ENCODE results near the gene ATP6V0B. TPM values are rescaled to one million over a fixed set of nuclear protein-coding genes. Genes with fewer than 3 reads are reported as not detected.
A peak's percentile ranks its signal among the peaks of the same experiment; 100 is the strongest.

Gene ATP6V0B
- total and polyA plus RNA-seq, 2 of the 8 experiments (the other 6 are each of a cell fraction or from before 2014, with no cell fraction given) = 105 to 308 TPM

DNA sequence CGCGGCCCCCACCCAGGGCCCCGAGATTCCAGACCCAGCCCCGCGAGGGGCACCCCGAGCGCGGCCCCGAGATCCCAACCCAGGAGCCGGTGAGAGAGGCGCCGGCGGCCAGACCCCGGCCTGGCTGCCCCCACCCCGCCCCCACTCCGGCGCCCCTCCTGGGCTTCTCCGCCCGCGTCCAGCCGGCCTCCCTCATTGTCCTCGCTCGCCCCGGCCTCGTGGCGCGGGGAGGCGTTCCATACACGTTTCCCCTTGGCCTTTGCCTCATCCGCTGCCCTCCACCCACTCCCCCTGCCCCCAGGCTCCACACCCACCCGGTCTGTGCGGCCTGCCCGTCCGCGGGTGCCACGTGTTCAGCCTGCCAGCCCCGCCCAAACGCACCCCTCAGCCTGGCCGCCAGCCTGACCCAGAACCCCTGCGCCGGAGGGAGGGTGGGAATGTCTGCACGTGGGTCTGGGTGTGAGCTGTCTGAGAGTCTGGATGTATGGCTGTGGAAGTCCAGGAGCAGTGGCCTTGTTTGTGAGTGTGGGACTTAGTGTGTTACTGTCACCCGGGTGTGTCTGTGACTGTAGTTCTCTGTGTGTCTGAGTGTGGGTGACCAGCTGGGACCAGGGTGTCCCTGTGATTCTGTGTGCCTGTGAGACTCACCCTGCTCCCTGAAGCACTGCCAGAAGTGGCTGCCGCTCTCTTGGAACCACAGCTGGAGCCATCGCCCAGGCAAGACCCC is 4.9 kb downstream of the ATP6V0B start:
- FAIRE-seq = no peak
- CTCF ChIA-PET (ENCODE audit: partially characterized antibody) = interaction anchor here (0.8 to 1.1 kb wide), 4 partner anchors 9 to 216 kb away, joined by 3 to 5 read pairs (median 3); no protein-coding TSS in a partner anchor
- H3K27ac ChIP-seq (ENCODE audit: low read depth, low read length) = no peak overlapping the region
- TF ChIP-seq, protein P1, sequence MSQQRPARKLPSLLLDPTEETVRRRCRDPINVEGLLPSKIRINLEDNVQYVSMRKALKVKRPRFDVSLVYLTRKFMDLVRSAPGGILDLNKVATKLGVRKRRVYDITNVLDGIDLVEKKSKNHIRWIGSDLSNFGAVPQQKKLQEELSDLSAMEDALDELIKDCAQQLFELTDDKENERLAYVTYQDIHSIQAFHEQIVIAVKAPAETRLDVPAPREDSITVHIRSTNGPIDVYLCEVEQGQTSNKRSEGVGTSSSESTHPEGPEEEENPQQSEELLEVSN (IDR thresholded peaks at IDR 0.05) = peak; percentile 74
- TF ChIP-seq CEBPB (IDR thresholded peaks at IDR 0.05; ENCODE audit: low read depth, low read length) = no peak
- peak; percentile 58 for TF ChIP-seq SAP30 (IDR thresholded peaks at IDR 0.05; ENCODE audit: insufficient read depth, insufficient replicate concordance, low read length)
- no peak for TF ChIP-seq NRF1 (IDR thresholded peaks at IDR 0.05; ENCODE audit: low read depth, low read length)
- no peak for TF ChIP-seq ASH2L (IDR thresholded peaks at IDR 0.05; ENCODE audit: low read length)
- TF ChIP-seq SRF (IDR thresholded peaks at IDR 0.05; ENCODE audit: low read depth, low read length) = no peak
- no peak for TF ChIP-seq CBX5 (IDR thresholded peaks at IDR 0.05; ENCODE audit: low read depth, low read length)
- peak in 1 of 2 experiments; percentile 63; a peak in 2 of 4 replicates for TF ChIP-seq SIN3A (conservative IDR thresholded peaks at IDR 0.05 in 1 of 2, IDR thresholded peaks at IDR 0.05 in 1 of 2; ENCODE audit: low read depth in 1 of 2, low read length in 2 of 2)
- no peak for TF ChIP-seq RXRA (IDR thresholded peaks at IDR 0.05; ENCODE audit: insufficient read depth, low read depth, low read length)
- TF ChIP-seq, protein P2, sequence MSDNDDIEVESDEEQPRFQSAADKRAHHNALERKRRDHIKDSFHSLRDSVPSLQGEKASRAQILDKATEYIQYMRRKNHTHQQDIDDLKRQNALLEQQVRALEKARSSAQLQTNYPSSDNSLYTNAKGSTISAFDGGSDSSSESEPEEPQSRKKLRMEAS (IDR thresholded peaks at IDR 0.05) = peak; percentile 94

More for the DNA sequence above, 4.9 kb downstream of the ATP6V0B start:
- peaks cover 28% of the 10 kb centered on the region for H3K79me1 ChIP-seq (ENCODE audit: low read depth, low read length)
- DNase-seq (ENCODE audit: low read depth in 1 of 2, low spot score in 2 of 2) = peak in 1 of 2 experiments; percentile 73
- peak overlapping the region; percentile 61 to 85 for H3K4me2 ChIP-seq (ENCODE audit: insufficient read depth in 1 of 2, low read depth in 2 of 2, low read length in 2 of 2)
- peak overlapping the region; percentile 30; the same call in 1 of the 2 replicates for H2BK12ac ChIP-seq (ENCODE audit: low read depth, low read length)
- H3K4ac ChIP-seq (replicated peaks; ENCODE audit: insufficient read length, low read depth, low read length) = peak overlapping the region; percentile 3
- H4K91ac ChIP-seq (replicated peaks; ENCODE audit: insufficient read length, low read length) = peak overlapping the region; percentile 63
- H2BK15ac ChIP-seq (ENCODE audit: low read length) = 0 out of 2 replicates have a peak overlapping the region, but pooled peaks have one; percentile 14
- peaks cover 21% of the 10 kb centered on the region for H3K23me2 ChIP-seq (ENCODE audit: low read depth, low read length)
- H3K79me2 ChIP-seq (ENCODE audit: control insufficient read depth in 1 of 2, insufficient read depth in 2 of 2, low read length in 2 of 2) = peaks cover 0 to 24% of the 10 kb centered on the region in 2 experiments; a peak in 2 of 4 replicates
- WGBS, 2 experiments (ENCODE audit: extremely low coverage in 1 of 2, insufficient coverage in 1 of 2, insufficient read length in 1 of 2, insufficient replicate concordance in 2 of 2, low coverage in 1 of 2, low lambda C conversion rate in 2 of 2, missing lambda C conversion rate in 1 of 2) = 13% methylated on average over 19 of the region's 45 CpGs; no CpG with 5 or more reads in 1 of the 2 experiments
- peak overlapping the region; percentile 89 for H4K8ac ChIP-seq (ENCODE audit: extremely low read depth, insufficient read depth, low read length)
- H3K27me3 ChIP-seq (replicated peaks in 1 of 4; ENCODE audit: control insufficient read depth in 3 of 4, extremely low read depth in 1 of 4, insufficient read depth in 3 of 4, low read length in 3 of 4) = no peaks in the 10 kb centered on the region
- H2BK20ac ChIP-seq (ENCODE audit: low read length) = no peak overlapping the region
- H4K20me1 ChIP-seq (replicated peaks in 1 of 2; ENCODE audit: control insufficient read depth in 1 of 2, insufficient read depth in 2 of 2, low read length in 2 of 2) = peaks cover 2 to 37% of the 10 kb centered on the region in 2 experiments
- H3K4me3 ChIP-seq (ENCODE audit: extremely low read depth in 1 of 4, insufficient read depth in 2 of 4, low read depth in 3 of 4, low read length in 4 of 4) = peak overlapping the region; percentile 42 to 74 (median 64)
- POLR2A ChIA-PET (ENCODE audit: partially characterized antibody) = interaction anchor here (0.6 to 1.9 kb wide), 8 partner anchors 10 to 216 kb away, joined by 3 to 10 read pairs (median 4); partner anchors contain the start of genes CCDC24 and DPH2
- H3K56ac ChIP-seq (replicated peaks; ENCODE audit: insufficient read length, low read depth, low read length) = no peak overlapping the region
- peak overlapping the region; percentile 5 for H3K14ac ChIP-seq (ENCODE audit: insufficient read length)
- H3K4me1 ChIP-seq (replicated peaks in 1 of 4; ENCODE audit: control insufficient read depth in 3 of 4, insufficient read depth in 4 of 4, low read length in 3 of 4) = peaks cover 4 to 17% (median 15%) of the 10 kb centered on the region in 4 experiments
- peak overlapping the region; percentile 34 for H3K18ac ChIP-seq (ENCODE audit: extremely low read depth, low read length)
- H2AK5ac ChIP-seq (ENCODE audit: low read depth, low read length) = peak overlapping the region; percentile 45; the same call in 1 of the 2 replicates
- no peak overlapping the region for H4K5ac ChIP-seq (ENCODE audit: insufficient read length, low read depth, low read length)
- no peak overlapping the region for H3K23ac ChIP-seq (ENCODE audit: insufficient read length)
- H2AFZ ChIP-seq (ENCODE audit: low read length) = no peak overlapping the region
- no peaks in the 10 kb centered on the region for H3K9me3 ChIP-seq (ENCODE audit: insufficient read depth in 2 of 2, low read depth in 1 of 2, low read length in 1 of 2)
- H2BK120ac ChIP-seq (replicated peaks; ENCODE audit: low read depth, low read length) = peak overlapping the region; percentile 52
- H3K36me3 ChIP-seq (ENCODE audit: control insufficient read depth in 2 of 4, insufficient read depth in 4 of 4, low read length in 3 of 4) = peaks cover 2 to 23% (median 15%) of the 10 kb centered on the region in 4 experiments; a peak in 5 of 8 replicates
- H3K9ac ChIP-seq (replicated peaks in 1 of 4; ENCODE audit: extremely low read depth in 1 of 4, low read depth in 3 of 4, low read length in 3 of 4) = peak overlapping the region; percentile 2 to 87 (median 54); a peak in 6 of 7 replicates
- H2BK5ac ChIP-seq (ENCODE audit: low read depth, low read length) = no peak overlapping the region; the same call in 1 of the 2 replicates
